NCI-H510A treated with DMSO at 0.1 percent for 48 hours (cell line): ENCODE data around the gene EIF4G1.

Experiments used
- DNase-seq: peaks from one replicate; lab custom pipeline; 2025; lab: John Stamatoyannopoulos, UW

Gene EIF4G1

GRCh38 chr3:184352149-184352785, 37.9 kb downstream of the EIF4G1 start:
- DNase-seq: no peak

GRCh38 chr3:184352897-184353545, 38.6 kb downstream of the EIF4G1 start:
- DNase-seq: no peak

- no peak for DNase-seq
Measured at GRCh38 chr3:184353546-184353941, 39.1 kb downstream of the EIF4G1 start.

GRCh38 chr3:184354121-184354728, 39.8 kb downstream of the EIF4G1 start:
- peak; percentile 37 for DNase-seq

- no peak for DNase-seq
Measured at GRCh38 chr3:184354754-184355153, 40.3 kb downstream of the EIF4G1 start.

- no peak for DNase-seq
Measured at GRCh38 chr3:184355261-184356040, 41.0 kb downstream of the EIF4G1 start.

GRCh38 chr3:184357248-184358123, 43.1 kb downstream of the EIF4G1 start:
- no peak for DNase-seq

GRCh38 chr3:184358124-184358767, 43.8 kb downstream of the EIF4G1 start:
- DNase-seq: no peak

- DNase-seq: no peak
Measured at GRCh38 chr3:184358921-184359350, 44.5 kb downstream of the EIF4G1 start.

GRCh38 chr3:184359610-184360009, 45.2 kb downstream of the EIF4G1 start:
- DNase-seq: no peak

GRCh38 chr3:184360070-184360928, 45.9 kb downstream of the EIF4G1 start:
- no peak for DNase-seq

- no peak for DNase-seq
Measured at GRCh38 chr3:184360929-184361531, 46.6 kb downstream of the EIF4G1 start.

- DNase-seq: peak; percentile 33
Measured at GRCh38 chr3:184361532-184361931, 47.1 kb downstream of the EIF4G1 start, which contains the start of the genes CLCN2 and POLR2H. Gene CLCN2 (minus strand): TSS chr3:184361605. CDS start chr3:184361479, 126 bp downstream. Gene POLR2H (plus strand): TSS chr3:184361710. CDS start chr3:184363493, 1,783 bp downstream.

GRCh38 chr3:184361932-184362667, 47.7 kb downstream of the EIF4G1 start:
- DNase-seq: peak; percentile 93

- DNase-seq: peak; percentile 96
Measured at GRCh38 chr3:184362668-184363546, 48.5 kb downstream of the EIF4G1 start.

GRCh38 chr3:184366619-184367289, 52.3 kb downstream of the EIF4G1 start:
- DNase-seq: no peak

GRCh38 chr3:184368116-184368515, 53.7 kb downstream of the EIF4G1 start:
- DNase-seq: no peak
